MM.1S (cell line): Measurements from ENCODE around the gene GLRX3.

ENCODE experiments used
- CTCF ChIP-seq: fragments of 300-600 bp; sonication (generic); IDR thresholded peaks from 2 replicates; pipeline ENCODE4 v1.5.1; 2016; ENCODE audit warnings: antibody characterized with exemption, low read length, mixed read lengths
- EZH2 ChIP-seq: fragments of 300-600 bp; sonication (generic); optimal IDR thresholded peaks from 2 replicates; pipeline ENCODE3; 2017; ENCODE audit warnings: low read depth, mild to moderate bottlenecking, antibody characterized with exemption, low read length, mixed read lengths

DNA sequence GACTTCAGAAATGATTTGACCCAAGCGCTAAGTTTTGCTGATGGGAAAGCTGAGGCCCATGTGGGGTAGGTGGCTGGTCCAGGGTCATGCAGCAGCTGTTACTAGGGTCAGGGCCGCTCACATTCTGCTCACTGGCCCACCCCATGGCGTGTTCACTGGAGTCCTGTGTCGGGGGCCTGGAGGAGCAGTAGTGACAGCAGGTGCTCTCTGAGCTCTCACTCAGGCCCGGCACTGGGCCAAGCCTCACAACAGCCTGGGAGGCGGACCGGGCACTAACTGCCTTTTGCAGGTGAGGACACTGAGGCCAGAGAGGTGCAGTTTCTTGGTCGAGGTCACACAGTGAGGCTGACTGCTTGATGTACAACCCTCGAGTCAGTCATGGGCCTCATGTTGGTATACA is 82.7 kb downstream of the GLRX3 start:
- TF ChIP-seq CTCF (no peak), EZH2 (no peak)
